Osteocyte (in vitro differentiated cells): ENCODE data around the gene TRIO. TPM values are rescaled to one million over a fixed set of nuclear protein-coding genes. Genes with fewer than 3 reads are reported as not detected.

Experiments used
- DNase-seq: peaks from one replicate; pipeline ENCODE4 v3.0.0; 2021; ENCODE audit warnings: mixed read lengths; ENCODE audit not compliant: unreplicated experiment; ENCODE audit errors: extremely low spot score
- H3K27ac Mint-ChIP-seq: one replicate; pipeline ENCODE4 v1.8.0; 2021; ENCODE audit warnings: mild to moderate bottlenecking, mixed read lengths; ENCODE audit not compliant: unreplicated experiment
- H3K27me3 Mint-ChIP-seq: one replicate; pipeline ENCODE4 v1.8.0; 2021; ENCODE audit warnings: mixed read lengths; ENCODE audit not compliant: unreplicated experiment
- H3K36me3 Mint-ChIP-seq: one replicate; pipeline ENCODE4 v1.8.0; 2021; ENCODE audit warnings: mixed read lengths; ENCODE audit not compliant: unreplicated experiment
- H3K4me1 Mint-ChIP-seq: one replicate; pipeline ENCODE4 v1.8.0; 2021; ENCODE audit warnings: mixed read lengths; ENCODE audit not compliant: unreplicated experiment
- H3K4me3 Mint-ChIP-seq: one replicate; pipeline ENCODE4 v1.8.0; 2021; ENCODE audit warnings: mild to moderate bottlenecking, moderate library complexity, mixed read lengths; ENCODE audit not compliant: unreplicated experiment
- H3K9me3 Mint-ChIP-seq: one replicate; pipeline ENCODE4 v1.8.0; 2021; ENCODE audit warnings: mixed read lengths; ENCODE audit not compliant: unreplicated experiment
- CTCF ChIP-seq: fragments of 200-600 bp; sonication (generic); IDR thresholded peaks from 2 replicates; pipeline ENCODE4 v1.5.0; 2021; ENCODE audit warnings: antibody characterized with exemption, mild to moderate bottlenecking, moderate library complexity
- total RNA-seq: library from RNA; stranded (reverse); gene quantifications from 2 replicates; pipeline ENCODE4 v1.2.1, GENCODE V29; 2021

TRIO gene
- total RNA-seq, 1 donor from 2014 or later = 336 TPM

DNA sequence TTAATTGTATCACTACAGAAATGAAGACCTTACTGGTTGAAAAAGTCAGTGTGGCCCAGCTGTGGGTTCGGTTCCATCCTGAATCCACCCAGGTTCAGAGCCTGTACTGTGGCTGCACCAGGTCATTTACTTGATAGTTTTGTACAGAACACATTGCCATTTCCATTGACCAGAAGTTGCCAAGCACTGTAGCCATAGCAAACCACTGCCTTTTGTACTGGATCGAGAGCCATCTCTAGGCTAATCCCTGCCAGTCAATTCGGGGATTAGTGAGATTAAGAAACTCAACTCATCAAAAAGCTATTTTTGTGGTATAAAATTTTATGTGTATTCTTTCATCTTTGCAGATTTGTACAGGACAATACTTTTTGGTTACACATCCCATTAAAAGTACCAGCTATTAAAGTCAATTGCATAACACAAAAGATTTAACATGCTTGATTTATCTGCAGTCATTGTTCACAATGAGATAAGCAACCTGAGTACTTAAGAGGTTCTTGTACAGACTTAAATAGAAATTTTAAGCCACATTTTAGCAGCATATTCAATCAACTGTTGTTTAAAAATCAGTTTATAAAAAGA lies 329.9 kb downstream of the TRIO start:
- no peaks in the 10 kb centered on the region for H3K27me3 Mint-ChIP-seq
- H3K9me3 Mint-ChIP-seq = no peaks in the 10 kb centered on the region
- H3K27ac Mint-ChIP-seq = no peak overlapping the region
- H3K4me3 Mint-ChIP-seq = no peak overlapping the region
- H3K4me1 Mint-ChIP-seq = peaks cover 7% of the 10 kb centered on the region
- DNase-seq = no peak
- peaks cover 63% of the 10 kb centered on the region for H3K36me3 Mint-ChIP-seq
- no peak for TF ChIP-seq CTCF

DNA sequence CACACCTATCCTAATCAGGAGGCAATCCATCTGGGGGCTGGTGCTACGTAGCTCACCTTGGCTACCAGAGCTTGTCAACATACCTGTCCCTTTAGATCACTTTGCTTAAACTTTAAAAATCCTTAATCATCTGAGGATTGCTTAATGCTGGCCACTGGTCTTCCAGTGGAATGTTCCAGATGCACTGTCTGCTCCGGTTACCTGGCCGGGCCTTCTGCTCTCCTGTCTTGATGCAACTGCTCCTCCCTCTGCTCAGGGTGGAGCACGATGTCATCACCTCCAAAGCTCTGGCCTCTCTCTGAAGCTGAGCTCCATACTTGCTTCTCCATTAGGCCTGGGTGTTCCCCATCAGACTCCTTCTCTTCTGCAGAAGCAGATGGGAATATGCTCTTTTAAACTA lies 331.9 kb downstream of the TRIO start:
- H3K4me1 Mint-ChIP-seq = peaks cover 3% of the 10 kb centered on the region
- H3K27ac Mint-ChIP-seq = peak overlapping the region; percentile 14
- no peak for DNase-seq
- no peaks in the 10 kb centered on the region for H3K9me3 Mint-ChIP-seq
- no peak overlapping the region for H3K4me3 Mint-ChIP-seq
- TF ChIP-seq CTCF = no peak
- H3K36me3 Mint-ChIP-seq = peaks cover 59% of the 10 kb centered on the region
- H3K27me3 Mint-ChIP-seq = no peaks in the 10 kb centered on the region

DNA sequence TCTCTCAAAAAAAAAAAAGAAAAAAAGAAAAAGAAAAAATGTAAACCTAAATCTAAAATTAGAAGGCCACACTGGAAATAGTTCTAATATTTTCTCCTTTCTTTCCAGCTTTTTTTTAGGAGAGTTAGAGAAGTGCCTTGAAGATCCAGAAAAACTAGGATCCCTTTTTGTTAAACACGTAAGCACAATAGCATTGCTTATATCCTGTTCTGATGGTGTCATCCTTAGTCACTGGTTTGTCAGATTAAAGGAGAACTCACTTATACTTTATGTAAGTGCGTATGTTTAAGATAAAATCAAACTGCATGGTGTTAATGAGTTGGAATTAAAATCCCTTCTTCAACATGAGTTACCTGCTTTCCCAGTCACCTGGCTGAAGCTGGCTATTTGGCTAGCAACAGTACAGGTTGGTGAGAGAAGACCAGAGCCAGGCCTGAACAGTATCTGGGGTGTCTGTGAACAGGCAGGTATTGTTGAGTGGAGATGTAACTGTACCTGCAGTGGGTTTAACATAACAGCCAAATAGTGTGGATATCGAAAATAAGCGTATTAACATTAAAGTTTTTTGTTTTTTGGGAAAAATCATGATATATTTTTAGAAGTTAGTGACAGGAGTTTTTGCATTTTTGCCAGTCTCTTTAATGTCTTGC lies 333.8 kb downstream of the TRIO start:
- no peak for DNase-seq
- H3K9me3 Mint-ChIP-seq = no peaks in the 10 kb centered on the region
- H3K4me1 Mint-ChIP-seq = no peaks in the 10 kb centered on the region
- TF ChIP-seq CTCF = no peak
- H3K27me3 Mint-ChIP-seq = no peaks in the 10 kb centered on the region
- H3K4me3 Mint-ChIP-seq = no peak overlapping the region
- peak overlapping the region; percentile 57 for H3K27ac Mint-ChIP-seq
- H3K36me3 Mint-ChIP-seq = peaks cover 58% of the 10 kb centered on the region

GRCh38 chr5:14479143-14479696 lies 336.1 kb downstream of the TRIO start:
- no peak for TF ChIP-seq CTCF
- peaks cover 61% of the 10 kb centered on the region for H3K36me3 Mint-ChIP-seq
- no peak overlapping the region for H3K4me3 Mint-ChIP-seq
- H3K9me3 Mint-ChIP-seq = no peaks in the 10 kb centered on the region
- H3K27ac Mint-ChIP-seq = peak overlapping the region; percentile 42
- no peak for DNase-seq
- no peaks in the 10 kb centered on the region for H3K4me1 Mint-ChIP-seq
- H3K27me3 Mint-ChIP-seq = no peaks in the 10 kb centered on the region

DNA sequence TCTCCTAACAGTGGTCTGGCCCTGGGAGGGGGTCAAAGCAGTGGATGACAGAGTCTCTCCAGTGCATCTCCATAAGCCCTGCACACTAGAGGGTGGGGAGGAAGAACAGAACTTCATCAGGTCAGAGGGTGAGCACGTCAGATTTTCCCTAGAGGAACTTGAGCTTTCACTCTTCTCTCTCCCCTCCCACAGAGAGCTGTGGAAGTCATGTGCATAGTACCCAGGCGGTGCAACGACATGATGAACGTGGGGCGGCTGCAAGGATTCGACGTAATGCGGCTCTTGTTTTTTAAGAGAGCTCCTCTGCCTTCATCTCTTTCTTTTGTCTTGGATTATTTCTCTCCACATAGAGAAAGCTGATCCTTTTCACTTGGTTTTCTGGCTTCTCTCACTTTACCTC lies 338.2 kb downstream of the TRIO start:
- Mint-ChIP-seq H3K4me1 (no peaks in the 10 kb centered on the region), H3K4me3 (no peak overlapping the region), H3K9me3 (no peaks in the 10 kb centered on the region), H3K27ac (no peak overlapping the region), H3K27me3 (no peaks in the 10 kb centered on the region), H3K36me3 (peaks cover 65% of the 10 kb centered on the region)
- no peak for TF ChIP-seq CTCF
- no peak for DNase-seq
